Keratinocyte (primary cell): ENCODE results near the gene SLC22A3. TPM values are rescaled to one million over a fixed set of nuclear protein-coding genes. Genes with fewer than 3 reads are reported as not detected.
"Not testable (repeated sequence)": the region's sequence is repeated elsewhere in the genome, so short reads cannot be mapped to it uniquely, and the experiment has no call there.

Experiments
- DNase-seq: peaks from one replicate; pipeline ENCODE4 v3.0.0-alpha.2; 2011; ENCODE audit warnings: low read depth, missing footprints, low spot score
- FAIRE-seq: peaks from 2 replicates; lab custom pipeline; 2011; peaks lifted over from hg19 to GRCh38; lab: Jason Lieb, UNC
- H2AFZ ChIP-seq: 2 replicates; pipeline ENCODE4 v1.6.0; 2012; ENCODE audit warnings: low read length, control low read depth, inconsistent platforms; ENCODE audit not compliant: control insufficient read depth
- H3K27ac ChIP-seq: 2 replicates; pipeline ENCODE4 v1.5.1; 2011; ENCODE audit warnings: low read length; ENCODE audit not compliant: control insufficient read depth, insufficient read depth
- H3K27me3 ChIP-seq: 3 replicates; pipeline ENCODE4 v1.6.0; 2011; ENCODE audit warnings: low read length; ENCODE audit not compliant: control insufficient read depth, insufficient read depth; ENCODE audit errors: extremely low read depth
- H3K36me3 ChIP-seq, 2 experiments: 2 replicates in 1 of 2; 3 replicates in 1 of 2; pipeline ENCODE4 v1.5.1; 2011; ENCODE audit warnings: low read length in 2 of 2, mild to moderate bottlenecking in 1 of 2; ENCODE audit not compliant: control insufficient read depth in 2 of 2, insufficient read depth in 2 of 2; ENCODE audit errors: extremely low read depth in 1 of 2
- H3K4me1 ChIP-seq: 3 replicates; pipeline ENCODE4 v1.5.1; 2011; ENCODE audit warnings: low read length; ENCODE audit not compliant: control insufficient read depth, insufficient read depth; ENCODE audit errors: extremely low read depth
- H3K4me2 ChIP-seq: 3 replicates; pipeline ENCODE4 v1.6.0; 2011; ENCODE audit warnings: low read depth, low read length; ENCODE audit not compliant: control insufficient read depth, insufficient read depth; ENCODE audit errors: extremely low read depth
- H3K4me3 ChIP-seq, 3 experiments: fragments of 200-600 bp in 1 of 3; sonication (generic) in 1 of 3; 2 replicates in 2 of 3; 3 replicates in 1 of 3; pipeline ENCODE4 v1.5.1; 2011 to 2016; ENCODE audit warnings: low read length in 3 of 3, mild to moderate bottlenecking in 3 of 3, control low read depth in 2 of 3, inconsistent platforms in 1 of 3, low read depth in 1 of 3, mixed read lengths in 1 of 3, mixed run types in 1 of 3, moderate library complexity in 1 of 3; ENCODE audit not compliant: control insufficient read depth in 2 of 3, insufficient read depth in 2 of 3; ENCODE audit errors: extremely low read depth in 1 of 3
- H3K79me2 ChIP-seq: 2 replicates; pipeline ENCODE4 v1.6.0; 2012; ENCODE audit warnings: low read length; ENCODE audit not compliant: control insufficient read depth, insufficient read depth
- H3K9ac ChIP-seq: 3 replicates; pipeline ENCODE4 v1.6.0; 2011; ENCODE audit warnings: low read length; ENCODE audit not compliant: control insufficient read depth, insufficient read depth; ENCODE audit errors: extremely low read depth
- H3K9me1 ChIP-seq: 3 replicates; pipeline ENCODE4 v1.6.0; 2011; ENCODE audit warnings: low read length; ENCODE audit not compliant: control insufficient read depth, insufficient read depth; ENCODE audit errors: extremely low read depth
- H3K9me3 ChIP-seq: 2 replicates; pipeline ENCODE4 v1.5.1; 2012; ENCODE audit warnings: low read depth, low read length; ENCODE audit not compliant: control insufficient read depth
- H4K20me1 ChIP-seq: 3 replicates; pipeline ENCODE4 v1.6.0; 2011; ENCODE audit warnings: low read length; ENCODE audit not compliant: control insufficient read depth, insufficient read depth; ENCODE audit errors: extremely low read depth
- EZH2 ChIP-seq: IDR thresholded peaks from one replicate; pipeline ENCODE4 v1.6.1; 2012; ENCODE audit warnings: inconsistent platforms, mild to moderate bottlenecking, low read length, moderate library complexity
- dilution Hi-C: fragments of 300-500 bp; cut with MboI; formaldehyde crosslinking; loops from one replicate; pipeline ENCODE4 v1.7.0; 2020; ENCODE audit warnings: low sequenced_read_pairs; ENCODE audit not compliant: extremely low pct_ligation_motif_present
- polyA plus RNA-seq, 5 experiments: library from polyadenylated mRNA; depleted of rRNA in 3 of 5; stranded (reverse) in 3 of 5; stranded (forward) in 1 of 5; unstranded in 1 of 5; fragments of >200 nt; gene quantifications; 1 replicate in 1 of 5; 2 replicates in 3 of 5; 3 replicates in 1 of 5; pipeline versions ENCODE4 v1.2.1 to v1.2.3, GENCODE V29; 2011 to 2012; ENCODE audit warnings: missing spikeins in 2 of 5, low read depth in 1 of 5, low replicate concordance in 1 of 5
- TF ChIP-seq, protein P1 (sequence below), 3 experiments: IDR thresholded peaks in 1 of 3; conservative IDR thresholded peaks in 1 of 3; optimal IDR thresholded peaks in 1 of 3; 2 replicates in 2 of 3; 3 replicates in 1 of 3; pipeline versions ENCODE3 to v1.5.1; 2011; ENCODE audit warnings: low read length in 3 of 3, mild to moderate bottlenecking in 3 of 3, moderate library complexity in 2 of 3, control low read depth in 1 of 3, inconsistent platforms in 1 of 3; ENCODE audit not compliant: insufficient read depth in 2 of 3; ENCODE audit errors: extremely low read depth in 1 of 3

The SLC22A3 gene
- polyA plus RNA-seq, 1 donor (not counting 4 experiments of a cell fraction or from before 2014, with no cell fraction given), result 1.8 TPM

DNA sequence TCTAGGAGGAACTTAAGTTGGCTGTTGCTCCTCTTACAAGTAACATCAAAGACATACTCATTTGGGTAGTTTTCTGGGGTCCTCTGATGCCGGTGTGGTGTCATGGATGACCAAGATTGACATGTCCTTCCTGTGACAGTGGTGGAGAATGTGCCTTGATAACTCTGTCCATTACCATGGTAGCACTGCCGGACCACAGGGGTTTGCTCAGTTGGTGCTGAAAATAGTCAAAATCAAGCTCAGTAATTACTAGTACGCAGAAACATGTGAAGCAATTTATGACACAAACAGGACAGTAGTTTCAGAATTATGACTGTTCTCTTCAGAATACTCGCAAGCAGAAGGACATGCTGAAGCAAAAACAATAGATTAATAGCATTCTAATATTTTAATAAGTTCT lies 128.9 kb downstream of the SLC22A3 start:
- DNase-seq, H4K20me1 ChIP-seq, H3K4me3 ChIP-seq, H3K27ac ChIP-seq, H3K4me1 ChIP-seq, H3K27me3 ChIP-seq, FAIRE-seq, H3K9me3 ChIP-seq, H3K79me2 ChIP-seq, H3K36me3 ChIP-seq, H3K9ac ChIP-seq, H3K4me2 ChIP-seq, dilution Hi-C loops, H3K9me1 ChIP-seq, H2AFZ ChIP-seq: not testable (repeated sequence)

DNA sequence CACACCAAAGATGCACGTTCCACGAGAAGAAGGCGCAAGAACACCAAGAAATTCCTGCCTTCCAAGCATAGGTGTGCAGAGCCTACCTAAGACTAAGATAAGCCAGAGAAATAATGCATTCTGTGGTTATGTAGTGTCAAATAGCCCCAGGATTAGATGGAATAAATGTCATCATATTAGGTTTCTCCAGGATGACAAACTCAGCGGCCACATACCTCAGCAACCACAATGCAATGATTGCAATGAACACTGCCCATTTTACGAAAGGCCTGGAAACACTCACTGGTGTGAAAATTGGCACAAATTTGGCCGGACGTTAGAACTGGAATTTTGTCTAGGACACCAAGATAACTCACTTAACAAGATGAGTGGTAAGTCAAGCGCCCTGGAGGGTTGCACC lies 129.7 kb downstream of the SLC22A3 start:
- no peak overlapping the region for H2AFZ ChIP-seq
- no peaks in the 10 kb centered on the region for H3K36me3 ChIP-seq
- no peak overlapping the region for H3K4me3 ChIP-seq
- no peaks in the 10 kb centered on the region for H3K79me2 ChIP-seq
- H3K9me3 ChIP-seq, result no peaks in the 10 kb centered on the region
- H4K20me1 ChIP-seq, result no peaks in the 10 kb centered on the region
- DNase-seq (no peak), FAIRE-seq (no peak)
- H3K9ac ChIP-seq, result no peak overlapping the region
- no peak overlapping the region for H3K27ac ChIP-seq
- H3K4me2 ChIP-seq, result no peak overlapping the region
- no peaks in the 10 kb centered on the region for H3K4me1 ChIP-seq
- TF ChIP-seq EZH2, result no peak
- no peaks in the 10 kb centered on the region for H3K27me3 ChIP-seq
- H3K9me1 ChIP-seq, result no peaks in the 10 kb centered on the region
- dilution Hi-C loops, result no loop called here

DNA sequence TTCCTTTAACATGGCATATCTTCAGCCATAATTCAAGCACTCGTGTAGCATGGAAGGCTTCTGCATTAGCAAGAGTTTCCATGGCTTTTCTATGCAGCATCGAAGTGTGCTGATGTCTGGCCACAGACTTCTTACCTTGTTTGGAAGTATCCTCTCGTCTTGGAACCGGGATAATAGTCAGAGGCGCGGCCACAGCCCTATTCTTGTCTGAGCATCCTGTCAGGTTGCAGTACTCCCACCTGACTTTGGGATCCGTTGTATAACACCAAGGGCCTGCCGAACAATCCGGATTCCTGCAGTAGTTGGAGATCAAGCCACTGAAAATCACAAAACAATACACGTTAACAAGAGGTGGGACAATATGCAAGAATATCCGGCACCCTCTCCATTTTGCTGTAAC lies 138.9 kb downstream of the SLC22A3 start:
- H3K27me3 ChIP-seq, result no peaks in the 10 kb centered on the region
- H3K4me3 ChIP-seq, result no peak overlapping the region
- no peak overlapping the region for H3K9ac ChIP-seq
- no peak overlapping the region for H3K27ac ChIP-seq
- DNase-seq (no peak), FAIRE-seq (no peak)
- H3K79me2 ChIP-seq, result no peaks in the 10 kb centered on the region
- TF ChIP-seq, protein P1, sequence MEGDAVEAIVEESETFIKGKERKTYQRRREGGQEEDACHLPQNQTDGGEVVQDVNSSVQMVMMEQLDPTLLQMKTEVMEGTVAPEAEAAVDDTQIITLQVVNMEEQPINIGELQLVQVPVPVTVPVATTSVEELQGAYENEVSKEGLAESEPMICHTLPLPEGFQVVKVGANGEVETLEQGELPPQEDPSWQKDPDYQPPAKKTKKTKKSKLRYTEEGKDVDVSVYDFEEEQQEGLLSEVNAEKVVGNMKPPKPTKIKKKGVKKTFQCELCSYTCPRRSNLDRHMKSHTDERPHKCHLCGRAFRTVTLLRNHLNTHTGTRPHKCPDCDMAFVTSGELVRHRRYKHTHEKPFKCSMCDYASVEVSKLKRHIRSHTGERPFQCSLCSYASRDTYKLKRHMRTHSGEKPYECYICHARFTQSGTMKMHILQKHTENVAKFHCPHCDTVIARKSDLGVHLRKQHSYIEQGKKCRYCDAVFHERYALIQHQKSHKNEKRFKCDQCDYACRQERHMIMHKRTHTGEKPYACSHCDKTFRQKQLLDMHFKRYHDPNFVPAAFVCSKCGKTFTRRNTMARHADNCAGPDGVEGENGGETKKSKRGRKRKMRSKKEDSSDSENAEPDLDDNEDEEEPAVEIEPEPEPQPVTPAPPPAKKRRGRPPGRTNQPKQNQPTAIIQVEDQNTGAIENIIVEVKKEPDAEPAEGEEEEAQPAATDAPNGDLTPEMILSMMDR (optimal IDR thresholded peaks at IDR 0.05 in 1 of 3, IDR thresholded peaks at IDR 0.05 in 1 of 3, conservative IDR thresholded peaks at IDR 0.05 in 1 of 3; ENCODE audit: extremely low read depth in 1 of 3, insufficient read depth in 2 of 3, low read length in 3 of 3), result no peak
- no peak for TF ChIP-seq EZH2
- no peaks in the 10 kb centered on the region for H3K9me3 ChIP-seq
- H3K4me1 ChIP-seq, result no peaks in the 10 kb centered on the region
- no peak overlapping the region for H2AFZ ChIP-seq
- dilution Hi-C loops, result no loop called here
- no peaks in the 10 kb centered on the region for H3K9me1 ChIP-seq
- H4K20me1 ChIP-seq, result no peaks in the 10 kb centered on the region
- no peaks in the 10 kb centered on the region for H3K36me3 ChIP-seq
- H3K4me2 ChIP-seq, result no peak overlapping the region
